Right lobe of liver (tissue), 4 donors: Measurements from ENCODE around the gene TJP3.

Experiments
- CTCF ChIP-seq, 4 donors: fragments of 200-600 bp in 3 of 4; fragments of 450-650 bp in 1 of 4; IDR thresholded peaks; one replicate each; pipeline versions ENCODE4 v1.5.1 to v1.8.0; 2016 to 2022; ENCODE audit warnings: antibody characterized with exemption in 4 of 4, mild to moderate bottlenecking in 2 of 4
- POLR2A ChIP-seq: fragments of 450-650 bp; IDR thresholded peaks from one replicate; pipeline ENCODE4 v1.6.1; 2017; ENCODE audit warnings: antibody characterized with exemption, mild to moderate bottlenecking
- donor health status: DM: no; HTN: no; CAD: no.
- donor health status: DM: no; HTN: no; CAD: no.
- donor health status: DM: no; HTN: yes; CAD: no.

GRCh38 chr19:3771906-3772455 lies 63.8 kb downstream of the TJP3 start, which contains the start of gene RAX2:
- TF ChIP-seq CTCF (IDR thresholded peaks at IDR 0.05) (no peak), POLR2A (no peak)
